HG03095 (cell line): ENCODE results near the gene OR8H1.

Source experiments
- ATAC-seq: cut with Tn5 transposase; IDR thresholded peaks from one replicate; pipeline ENCODE4 v1.9.1; 2021; ENCODE audit warnings: moderate library complexity; ENCODE audit not compliant: unreplicated experiment

Gene OR8H1, protein sequence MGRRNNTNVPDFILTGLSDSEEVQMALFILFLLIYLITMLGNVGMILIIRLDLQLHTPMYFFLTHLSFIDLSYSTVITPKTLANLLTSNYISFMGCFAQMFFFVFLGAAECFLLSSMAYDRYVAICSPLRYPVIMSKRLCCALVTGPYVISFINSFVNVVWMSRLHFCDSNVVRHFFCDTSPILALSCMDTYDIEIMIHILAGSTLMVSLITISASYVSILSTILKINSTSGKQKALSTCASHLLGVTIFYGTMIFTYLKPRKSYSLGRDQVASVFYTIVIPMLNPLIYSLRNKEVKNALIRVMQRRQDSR

DNA sequence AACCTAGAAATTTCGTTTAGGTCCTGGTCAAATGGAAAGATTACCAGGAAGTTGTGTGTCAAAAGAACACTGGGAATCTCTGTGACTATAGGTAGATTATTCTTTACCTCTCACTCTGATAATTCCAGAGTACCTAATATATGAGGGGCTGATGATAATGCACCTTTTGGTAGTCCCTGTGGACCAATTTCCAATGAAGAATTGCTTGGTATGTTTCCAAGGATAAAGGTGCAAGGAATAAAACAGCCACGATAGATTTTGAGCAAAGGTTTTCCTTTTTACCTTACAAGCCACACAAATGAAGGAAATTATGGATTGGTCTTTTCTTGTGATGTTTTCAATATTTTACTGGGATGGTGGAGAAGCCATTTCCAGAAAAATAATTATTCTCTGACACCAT, at the start of gene OR8H1:
Gene OR8H1, minus strand, starts transcription at position 101 of the 400 bp plus-strand sequence. CDS start 1,192 bp downstream, outside the sequence.
- no peak for ATAC-seq

DNA sequence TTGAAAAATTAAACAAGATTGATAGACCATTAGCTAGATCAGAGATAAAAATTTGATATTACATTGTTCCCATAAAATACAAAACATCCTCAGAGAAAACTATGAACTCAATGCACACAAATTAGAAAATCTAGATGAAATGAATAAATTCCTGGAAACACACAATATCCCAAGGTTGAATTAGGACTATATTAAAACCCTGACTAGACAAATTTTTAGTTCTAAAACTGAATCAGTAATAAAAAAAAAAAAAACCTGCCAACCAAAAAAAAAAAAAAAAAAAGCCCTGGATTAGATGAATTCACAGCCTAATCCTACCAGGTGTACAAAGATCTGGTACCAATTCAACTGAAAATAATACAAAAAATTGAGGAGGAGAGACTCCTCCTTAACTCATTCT, 48.2 kb upstream of the OR8H1 start:
- ATAC-seq, result no peak

DNA sequence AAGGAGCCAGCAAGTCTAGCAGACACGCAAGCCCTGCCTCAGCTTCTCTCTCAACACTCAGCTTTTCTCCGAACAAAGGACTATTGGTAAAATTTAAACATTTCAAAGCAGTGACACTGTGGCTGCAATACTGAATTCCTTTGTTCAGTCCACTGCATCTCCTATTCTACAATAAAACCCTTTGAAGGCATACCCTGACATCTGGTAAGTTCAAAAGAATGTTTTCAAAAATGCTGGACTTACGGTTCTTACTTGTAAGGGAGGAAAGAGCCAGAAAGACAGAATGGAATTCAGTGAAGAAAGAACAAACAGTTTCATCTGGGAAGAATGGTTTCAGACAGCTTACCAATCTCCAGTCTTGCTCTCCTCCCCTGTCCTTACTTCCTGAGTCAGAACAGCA, 41.1 kb upstream of the OR8H1 start:
- no peak for ATAC-seq

DNA sequence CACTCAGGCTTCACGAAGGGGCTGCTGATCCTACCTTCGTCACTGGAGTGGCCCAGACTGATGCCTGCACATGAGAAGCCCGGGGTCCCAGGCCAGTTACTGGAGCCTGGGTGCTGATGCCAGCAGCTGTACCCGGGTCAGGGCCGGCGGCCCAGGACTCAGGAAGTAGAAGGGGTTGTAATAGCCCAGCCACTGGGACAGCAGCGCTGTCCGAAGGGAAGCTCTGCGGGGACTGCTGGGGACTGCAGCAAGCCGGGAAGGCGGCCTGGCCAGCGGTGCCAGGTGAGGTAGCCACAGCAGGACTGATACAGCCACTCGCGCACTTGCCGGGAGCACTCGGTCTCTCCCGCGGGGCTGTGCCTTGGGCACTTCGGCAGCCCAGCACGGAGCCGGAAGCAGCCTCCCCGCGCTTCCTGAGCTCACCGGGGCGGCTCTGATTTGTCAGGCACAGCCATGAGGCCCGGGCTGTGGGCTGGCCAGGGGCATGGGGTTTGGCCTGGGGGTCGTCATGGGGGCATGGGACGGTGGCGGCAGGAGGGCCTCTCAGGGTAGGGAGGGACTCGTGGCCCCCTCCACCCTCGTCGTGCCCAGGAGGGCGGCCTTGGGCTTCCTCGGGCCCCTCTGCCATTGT, 39.9 kb upstream of the OR8H1 start:
- no peak for ATAC-seq

DNA sequence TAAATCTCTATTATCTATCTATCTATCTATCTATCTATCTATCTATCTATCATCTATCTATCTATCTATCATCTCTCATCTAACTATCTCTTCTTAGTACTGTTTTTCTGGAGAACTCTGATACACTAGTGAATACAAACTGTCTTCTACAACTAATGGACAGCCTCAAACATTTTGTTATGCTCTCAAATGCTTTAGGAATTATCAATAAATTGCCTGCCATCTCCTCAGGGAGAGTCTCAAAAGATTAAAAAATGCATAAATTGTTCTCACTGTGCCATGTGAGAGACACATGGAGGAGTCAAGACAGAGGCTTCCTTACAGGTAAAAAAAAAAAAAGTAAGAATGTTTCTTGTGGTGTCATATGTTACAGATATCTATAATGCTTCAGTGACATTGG, 22.8 kb upstream of the OR8H1 start, which contains the start of gene OR8K3:
Gene OR8K3, plus strand, starts transcription at position 301 of the 400 bp plus-strand sequence. CDS start 3,163 bp downstream, outside the sequence.
- no peak for ATAC-seq

DNA sequence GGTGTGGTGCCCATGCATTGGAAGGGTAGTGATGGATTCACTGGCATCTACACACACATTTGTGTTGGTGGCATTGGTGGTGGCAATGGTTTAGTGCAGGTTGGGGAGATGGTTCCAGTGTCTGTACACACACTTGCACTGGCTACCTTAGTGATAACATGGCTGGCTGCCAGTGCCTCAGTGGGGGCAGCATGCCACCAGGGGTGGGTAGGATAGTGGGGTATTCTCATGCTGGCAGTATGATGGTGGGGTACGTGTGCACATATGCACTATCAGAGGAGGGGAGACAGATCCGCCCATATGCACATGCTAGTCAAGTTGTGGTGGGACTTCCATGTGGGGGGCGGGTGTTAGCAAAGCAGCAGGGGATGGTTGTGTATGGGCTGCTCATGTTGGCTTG, 15.8 kb upstream of the OR8H1 start:
- no peak for ATAC-seq

DNA sequence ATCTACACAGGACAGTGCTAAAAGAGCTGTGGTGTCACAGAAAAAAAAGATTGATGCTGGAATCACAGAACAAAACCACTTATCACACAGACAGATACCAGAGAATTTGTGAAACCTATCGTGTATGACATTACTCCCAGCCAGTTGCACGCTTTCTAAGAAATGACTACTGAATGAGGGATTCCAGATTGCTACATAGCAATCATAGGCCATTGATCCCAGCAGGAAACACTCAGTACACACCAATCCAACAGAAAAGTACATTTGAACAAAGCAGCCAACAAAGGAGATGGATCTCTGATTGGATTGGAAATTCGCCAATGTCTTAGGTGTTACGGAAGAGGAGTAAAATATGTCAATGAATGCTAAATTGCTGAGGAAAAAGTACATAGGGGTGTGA, 4.8 kb upstream of the OR8H1 start:
- no peak for ATAC-seq

DNA sequence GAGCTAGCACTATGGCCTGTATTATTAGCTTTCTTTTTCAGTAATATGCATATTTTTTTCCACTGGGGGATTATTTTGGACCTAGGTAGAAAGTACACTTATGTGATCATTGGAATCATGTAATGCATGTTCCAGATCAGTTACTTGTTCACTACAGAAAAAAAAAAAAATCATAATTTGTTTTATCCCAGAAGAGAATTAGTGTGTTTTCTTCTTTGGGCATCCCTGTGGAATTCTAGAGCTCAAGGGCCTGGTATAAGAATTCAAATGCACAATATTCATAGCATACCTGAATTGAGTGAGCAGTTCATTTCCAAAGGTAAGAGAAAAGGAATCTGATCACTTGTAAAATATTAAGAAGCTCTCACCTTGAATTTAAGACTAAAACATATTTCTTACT, 18.2 kb downstream of the OR8H1 start, which contains the start of gene OR5T1:
Gene OR5T1, plus strand, starts transcription at position 301 of the 400 bp plus-strand sequence. CDS start 1,485 bp downstream, outside the sequence.
- no peak for ATAC-seq

DNA sequence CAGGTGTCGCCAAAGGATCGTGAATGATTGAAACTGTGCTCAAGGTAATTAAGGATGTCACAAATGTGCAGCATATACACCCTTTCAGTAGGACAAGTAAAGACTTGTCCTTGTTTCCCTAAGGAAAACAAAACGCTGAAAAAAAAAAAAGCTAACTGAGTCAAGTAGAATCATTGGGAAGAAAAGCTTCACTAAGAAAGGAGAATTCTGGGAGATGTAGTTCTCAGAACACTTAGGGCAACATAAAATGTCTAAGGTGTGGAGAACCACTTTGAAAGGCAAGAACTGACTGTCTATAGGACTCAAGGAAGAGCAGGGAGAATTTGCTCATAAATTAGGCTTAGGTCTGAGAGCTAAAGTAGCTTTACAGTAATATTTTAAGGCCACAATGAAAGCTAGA, 21.0 kb downstream of the OR8H1 start:
- ATAC-seq, result no peak

DNA sequence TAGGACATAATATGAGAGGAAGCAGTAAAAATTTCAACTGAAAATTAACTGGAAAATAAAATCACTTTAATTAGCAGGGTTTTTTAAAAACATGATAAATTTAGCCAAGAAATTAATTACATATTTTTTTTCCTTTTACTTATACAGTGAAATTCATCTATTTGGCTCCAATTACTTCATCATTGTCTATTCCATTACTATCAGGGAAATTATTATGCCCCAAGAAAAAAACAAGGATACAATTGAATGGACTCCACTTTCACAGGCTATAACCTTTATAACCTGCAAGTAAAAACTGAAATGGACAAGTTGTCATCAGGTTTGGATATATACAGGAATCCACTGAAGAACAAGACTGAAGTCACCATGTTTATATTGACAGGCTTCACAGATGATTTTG, 40.1 kb downstream of the OR8H1 start, which contains the start of gene OR5T3:
Gene OR5T3, plus strand, starts transcription at position 301 of the 400 bp plus-strand sequence. Its CDS starts 0 bp downstream, at position 301.
- no peak for ATAC-seq
